WTC11 (cell line): ENCODE data around the gene TMEM178B. TPM values are rescaled to one million over a fixed set of nuclear protein-coding genes. Genes with fewer than 3 reads are reported as not detected.
A peak's percentile ranks its signal among the peaks of the same experiment; 100 is the strongest.

Source experiments
- ATAC-seq: fragments of 200-7000 bp; cut with Tn5 transposase; 2 replicates; pipeline ENCODE4 v1.10.0; 2021; ENCODE audit warnings: mild to moderate bottlenecking, moderate library complexity
- CTCF ChIA-PET: fragments of 300-600 bp; sonication (Branson Sonifier 250); formaldehyde crosslinking; loops from one replicate; lab custom pipeline; 2021; ENCODE audit warnings: antibody characterized with exemption; lab: Charles Lee
- POLR2A ChIA-PET: fragments of 350-600 bp; sonication (Branson Sonifier 250); formaldehyde crosslinking; loops from one replicate; lab custom pipeline; 2021; ENCODE audit warnings: antibody characterized with exemption; lab: Charles Lee
- DNase-seq: peaks from one replicate; pipeline ENCODE4 v3.0.0; 2021; ENCODE audit warnings: low spot score
- H3K27ac Mint-ChIP-seq: 2 replicates; pipeline ENCODE4 v1.8.0; 2021; ENCODE audit warnings: mixed read lengths
- H3K27me3 Mint-ChIP-seq: 2 replicates; pipeline ENCODE4 v1.8.0; 2021; ENCODE audit warnings: low read depth, mild to moderate bottlenecking, moderate library complexity, mixed read lengths
- H3K36me3 Mint-ChIP-seq: 2 replicates; pipeline ENCODE4 v1.8.0; 2021; ENCODE audit warnings: mixed read lengths
- H3K4me1 Mint-ChIP-seq: 2 replicates; pipeline ENCODE4 v1.8.0; 2022; ENCODE audit warnings: mixed read lengths
- H3K4me3 Mint-ChIP-seq: 2 replicates; pipeline ENCODE4 v1.8.0; 2021; ENCODE audit warnings: mild to moderate bottlenecking, moderate library complexity, mixed read lengths
- H3K9me3 Mint-ChIP-seq: 2 replicates; pipeline ENCODE4 v1.8.0; 2021; ENCODE audit warnings: mixed read lengths
- ARID4B ChIP-seq: sonication (generic); formaldehyde crosslinking; IDR thresholded peaks from 2 replicates; pipeline ENCODE4 v1.8.0; 2023; ENCODE audit warnings: missing genetic modification reagents, mild to moderate bottlenecking, borderline replicate concordance
- ELF4 ChIP-seq: sonication (generic); formaldehyde crosslinking; IDR thresholded peaks from 2 replicates; pipeline ENCODE4 v1.8.1; 2022; ENCODE audit warnings: low read depth, mild to moderate bottlenecking, moderate library complexity, missing genetic modification reagents
- GABPB1 ChIP-seq: sonication (generic); formaldehyde crosslinking; IDR thresholded peaks from 2 replicates; pipeline ENCODE4 v1.8.1; 2023; ENCODE audit warnings: mild to moderate bottlenecking, missing genetic modification reagents
- GRHL2 ChIP-seq: fragments of 250-450 bp; sonication (Bioruptor Pico); IDR thresholded peaks from 2 replicates; pipeline ENCODE4 v1.8.0; 2022; ENCODE audit warnings: mild to moderate bottlenecking, moderate library complexity; ENCODE audit not compliant: insufficient replicate concordance, severe bottlenecking
- OVOL2 ChIP-seq: fragments of 250-450 bp; sonication (Bioruptor Pico); IDR thresholded peaks from 2 replicates; pipeline ENCODE4 v1.9.0; 2021; ENCODE audit warnings: mild to moderate bottlenecking, borderline replicate concordance
- RORB ChIP-seq: fragments of 250-450 bp; sonication (Bioruptor Pico); IDR thresholded peaks from 2 replicates; pipeline ENCODE4 v1.9.0; 2021; ENCODE audit warnings: mild to moderate bottlenecking
- SOX15 ChIP-seq: fragments of 250-450 bp; sonication (Bioruptor Pico); IDR thresholded peaks from 2 replicates; pipeline ENCODE4 v1.9.0; 2021; ENCODE audit warnings: mild to moderate bottlenecking
- STAT6 ChIP-seq: sonication (generic); formaldehyde crosslinking; conservative IDR thresholded peaks from 2 replicates; pipeline ENCODE4 v1.8.1; 2023; ENCODE audit warnings: mild to moderate bottlenecking, low read depth, missing genetic modification reagents, moderate library complexity
- ZBTB21 ChIP-seq: sonication (generic); formaldehyde crosslinking; IDR thresholded peaks from 2 replicates; pipeline ENCODE4 v1.8.1; 2023; ENCODE audit warnings: mild to moderate bottlenecking, missing genetic modification reagents, borderline replicate concordance
- ZNF416 ChIP-seq: fragments of 250-450 bp; sonication (Bioruptor Pico); IDR thresholded peaks from 2 replicates; pipeline ENCODE4 v1.9.0; 2021; ENCODE audit warnings: mild to moderate bottlenecking, inconsistent platforms
- ZNF671 ChIP-seq: fragments of 250-450 bp; sonication (Bioruptor Pico); IDR thresholded peaks from 2 replicates; pipeline ENCODE4 v1.8.0; 2021; ENCODE audit warnings: mild to moderate bottlenecking
- ZSCAN18 ChIP-seq: fragments of 250-450 bp; sonication (Bioruptor Pico); IDR thresholded peaks from 2 replicates; pipeline ENCODE4 v2.1.2; 2022; ENCODE audit warnings: mild to moderate bottlenecking, moderate library complexity
- total RNA-seq: library from RNA; stranded (reverse); gene quantifications from 3 replicates; pipeline ENCODE4 v1.2.3, GENCODE V29; 2021

Gene TMEM178B
- total RNA-seq, 1 experiment from 2014 or later = 20.4 TPM

GRCh38 chr7:141386881-141387280, 313.0 kb downstream of the TMEM178B start:
- TF ChIP-seq ARID4B (CRISPR knock-in tag) = no peak
- no peak for TF ChIP-seq GABPB1 (CRISPR knock-in tag)
- no peak for TF ChIP-seq OVOL2 (CRISPR knock-in tag)
- TF ChIP-seq STAT6 (CRISPR knock-in tag) = no peak
- no peak for TF ChIP-seq ZBTB21 (CRISPR knock-in tag)
- no peak for TF ChIP-seq ZNF416 (CRISPR knock-in tag)
- TF ChIP-seq, all 79 proteins: peak for 0
- Mint-ChIP-seq H3K36me3 (peaks cover 8% of the 10 kb centered on the region), H3K4me1 (peaks cover 14% of the 10 kb centered on the region), H3K4me3 (no peak overlapping the region), H3K9me3 (peaks cover 15% of the 10 kb centered on the region; the same call in 1 of the 2 replicates), H3K27me3 (no peaks in the 10 kb centered on the region; the same call in 1 of the 2 replicates), H3K27ac (no peak overlapping the region)
- ATAC-seq (no peak), DNase-seq (no peak)
- POLR2A ChIA-PET = no interaction called here
- CTCF ChIA-PET = interaction anchor here (0.6 kb wide), 1 partner anchor 34 kb away, joined by 3 read pairs; no protein-coding TSS in a partner anchor

- peaks cover 15% of the 10 kb centered on the region; the same call in 1 of the 2 replicates for H3K9me3 Mint-ChIP-seq
- H3K27me3 Mint-ChIP-seq = no peaks in the 10 kb centered on the region; the same call in 1 of the 2 replicates
- DNase-seq (no peak), ATAC-seq (0 out of 2 replicates have a peak, but pooled peaks have one; percentile 39)
- H3K4me3 Mint-ChIP-seq = no peak overlapping the region
- peaks cover 14% of the 10 kb centered on the region for H3K4me1 Mint-ChIP-seq
- TF ChIP-seq RORB (no peak), GRHL2 (CRISPR knock-in tag) (no peak), STAT6 (CRISPR knock-in tag) (no peak), ZSCAN18 (CRISPR knock-in tag) (no peak), ARID4B (CRISPR knock-in tag) (no peak), ELF4 (CRISPR knock-in tag) (no peak), SOX15 (CRISPR knock-in tag) (no peak), ZNF671 (CRISPR knock-in tag) (no peak)
- no peak overlapping the region; the same call in 1 of the 2 replicates for H3K27ac Mint-ChIP-seq
- ChIA-PET CTCF (interaction anchor here (0.6 kb wide), 1 partner anchor 34 kb away, joined by 3 read pairs; no protein-coding TSS in a partner anchor), POLR2A (no interaction called here)
- peaks cover 8% of the 10 kb centered on the region for H3K36me3 Mint-ChIP-seq
Observed at GRCh38 chr7:141387521-141388217, 313.8 kb downstream of the TMEM178B start.
